HepG2 (cell line): ENCODE results near the gene CDCP2. TPM values are rescaled to one million over a fixed set of nuclear protein-coding genes. Genes with fewer than 3 reads are reported as not detected.

Experiments used
- CBFB ChIP-seq: sonication (generic); formaldehyde crosslinking; IDR thresholded peaks from 2 replicates; pipeline ENCODE4 v1.4.0; 2020; ENCODE audit warnings: missing genetic modification reagents
- CC2D1A ChIP-seq: sonication (generic); formaldehyde crosslinking; IDR thresholded peaks from 2 replicates; pipeline ENCODE4 v1.8.1; 2023; ENCODE audit warnings: mild to moderate bottlenecking, missing genetic modification reagents
- CCDC6 ChIP-seq: sonication (generic); formaldehyde crosslinking; IDR thresholded peaks from 2 replicates; pipeline ENCODE4 v1.8.1; 2022; ENCODE audit warnings: mild to moderate bottlenecking, missing genetic modification reagents, moderate library complexity
- CENPX ChIP-seq: sonication (generic); formaldehyde crosslinking; IDR thresholded peaks from 2 replicates; pipeline ENCODE4 v1.9.0; 2021; ENCODE audit warnings: mild to moderate bottlenecking, missing genetic modification reagents, moderate library complexity
- DNMT1 ChIP-seq: sonication (generic); formaldehyde crosslinking; IDR thresholded peaks from 2 replicates; pipeline ENCODE4 v1.5.1; 2020; ENCODE audit warnings: mild to moderate bottlenecking, missing genetic modification reagents
- E2F2 ChIP-seq: sonication (generic); formaldehyde crosslinking; IDR thresholded peaks from 2 replicates; pipeline ENCODE4 v1.4.0; 2020; ENCODE audit warnings: missing genetic modification reagents, borderline replicate concordance
- HCFC1 ChIP-seq: fragments of 150-350 bp; IDR thresholded peaks from 2 replicates; pipeline ENCODE4 v1.6.1; 2014; ENCODE audit warnings: low read depth, low read length
- KLF13 ChIP-seq: sonication (generic); formaldehyde crosslinking; IDR thresholded peaks from 2 replicates; pipeline ENCODE4 v1.4.0; 2020; ENCODE audit warnings: mild to moderate bottlenecking, missing genetic modification reagents
- MAFG ChIP-seq: sonication (generic); formaldehyde crosslinking; IDR thresholded peaks from 2 replicates; pipeline ENCODE4 v1.5.1; 2020; ENCODE audit warnings: mild to moderate bottlenecking, missing genetic modification reagents
- MAZ ChIP-seq, 2 experiments: sonication (generic) in 1 of 2; formaldehyde crosslinking in 1 of 2; IDR thresholded peaks; 2 replicates each; pipeline versions ENCODE4 v1.5.0 to v1.6.1; 2012 to 2020; ENCODE audit warnings: low read depth in 2 of 2, mild to moderate bottlenecking in 2 of 2, borderline replicate concordance in 1 of 2, improper control_type of control experiment in 1 of 2, low read length in 1 of 2, missing genetic modification reagents in 1 of 2, moderate library complexity in 1 of 2
- MIER3 ChIP-seq: IDR thresholded peaks from 2 replicates; pipeline ENCODE4 v1.6.1; 2016; ENCODE audit warnings: missing compliant biosample characterization, borderline replicate concordance
- NCOR1 ChIP-seq: fragments of 200-600 bp; sonication (generic); IDR thresholded peaks from 2 replicates; pipeline ENCODE4 v1.7.0; 2017; ENCODE audit warnings: antibody characterized with exemption, low read length, borderline replicate concordance
- NONO ChIP-seq, 2 experiments: fragments of 450-650 bp in 1 of 2; sonication (generic) in 1 of 2; formaldehyde crosslinking in 1 of 2; IDR thresholded peaks in 1 of 2; conservative IDR thresholded peaks in 1 of 2; 2 replicates each; pipeline versions ENCODE4 v1.6.1 to v1.8.0; 2017 to 2022; ENCODE audit warnings: mild to moderate bottlenecking in 1 of 2, missing genetic modification reagents in 1 of 2, moderate library complexity in 1 of 2
- PHB2 ChIP-seq: fragments of 450-650 bp; IDR thresholded peaks from 2 replicates; pipeline ENCODE4 v1.6.1; 2018; ENCODE audit not compliant: partially characterized antibody
- RCOR2 ChIP-seq: IDR thresholded peaks from 2 replicates; pipeline ENCODE4 v1.6.1; 2016; ENCODE audit warnings: missing biosample characterization, missing genetic modification reagents
- RFX3 ChIP-seq: IDR thresholded peaks from 2 replicates; pipeline ENCODE4 v1.6.1; 2016; ENCODE audit warnings: missing biosample characterization, missing genetic modification reagents
- RFXAP ChIP-seq: sonication (generic); formaldehyde crosslinking; IDR thresholded peaks from 2 replicates; pipeline ENCODE4 v1.4.0; 2020; ENCODE audit warnings: missing genetic modification reagents, borderline replicate concordance
- SNAPC5 ChIP-seq: sonication (generic); formaldehyde crosslinking; IDR thresholded peaks from 2 replicates; pipeline ENCODE4 v1.8.1; 2023; ENCODE audit warnings: mild to moderate bottlenecking, missing genetic modification reagents, borderline replicate concordance
- TBP ChIP-seq: sonication (generic); formaldehyde crosslinking; IDR thresholded peaks from 2 replicates; pipeline ENCODE4 v1.5.0; 2020; ENCODE audit warnings: missing genetic modification reagents
- ZBTB20 ChIP-seq: sonication (generic); formaldehyde crosslinking; IDR thresholded peaks from 2 replicates; pipeline ENCODE4 v1.8.1; 2023; ENCODE audit warnings: missing genetic modification reagents, low read depth, mild to moderate bottlenecking, borderline replicate concordance
- ZIK1 ChIP-seq: sonication (generic); formaldehyde crosslinking; IDR thresholded peaks from 2 replicates; pipeline ENCODE4 v1.5.0; 2020; ENCODE audit warnings: mild to moderate bottlenecking, low read depth, missing genetic modification reagents, borderline replicate concordance
- ZNF276 ChIP-seq: sonication (generic); formaldehyde crosslinking; IDR thresholded peaks from 2 replicates; pipeline ENCODE4 v1.4.0; 2020; ENCODE audit warnings: mild to moderate bottlenecking, low read depth, missing genetic modification reagents
- ZNF513 ChIP-seq: sonication (generic); formaldehyde crosslinking; conservative IDR thresholded peaks from 2 replicates; pipeline ENCODE4 v1.5.0; 2020; ENCODE audit warnings: missing genetic modification reagents
- ZNF644 ChIP-seq: IDR thresholded peaks from 2 replicates; pipeline ENCODE4 v1.6.1; 2016; ENCODE audit warnings: low read depth
- ZNF703 ChIP-seq: sonication (generic); formaldehyde crosslinking; IDR thresholded peaks from 2 replicates; pipeline ENCODE4 v1.5.1; 2020; ENCODE audit warnings: missing genetic modification reagents, mild to moderate bottlenecking, moderate library complexity, borderline replicate concordance
- polyA plus RNA-seq, 8 experiments: library from polyadenylated mRNA; depleted of rRNA in 3 of 8; stranded (reverse) in 7 of 8; unstranded in 1 of 8; fragments of >200 nt; fragmentation: Illumina TruSeq in 4 of 8; extraction: Trizol in 4 of 8; gene quantifications; 2 replicates each; pipeline versions ENCODE4 v1.2.1 to v1.2.3, GENCODE V29; 2011 to 2016; ENCODE audit warnings: low read depth in 4 of 8, missing spikeins in 1 of 8, mixed read lengths in 1 of 8; ENCODE audit not compliant: insufficient read depth in 1 of 8
- total RNA-seq, 5 experiments: library from RNA; depleted of rRNA; stranded (reverse); fragments of >200 nt; fragmentation: Illumina TruSeq; extraction: Trizol; gene quantifications; 2 replicates each; pipeline ENCODE4 v1.2.3, GENCODE V29; 2016; ENCODE audit warnings: low read depth in 1 of 5

Gene CDCP2
- total and polyA plus RNA-seq, 2 of the 13 experiments (the other 11 are each of a cell fraction or from before 2014, with no cell fraction given), result not detected

- TF ChIP-seq ZIK1 (CRISPR knock-in tag) (no peak), MIER3 (no peak), NCOR1 (no peak), MAZ (IDR thresholded peaks at IDR 0.05; ENCODE audit: borderline replicate concordance, low read depth, low read length) (0 out of 2 replicates have a peak, but pooled peaks have one; percentile 20), MAZ (CRISPR knock-in tag; IDR thresholded peaks at IDR 0.05; ENCODE audit: low read depth) (peak; percentile 40; the same call in 1 of the 2 replicates), RFXAP (CRISPR knock-in tag) (no peak), ZNF703 (CRISPR knock-in tag) (no peak), CENPX (CRISPR knock-in tag) (no peak), HCFC1 (no peak), MAFG (CRISPR knock-in tag) (no peak), ZNF513 (CRISPR knock-in tag) (no peak), SNAPC5 (CRISPR knock-in tag) (no peak), KLF13 (CRISPR knock-in tag) (no peak), ZNF276 (CRISPR knock-in tag) (no peak), CC2D1A (CRISPR knock-in tag) (no peak), E2F2 (CRISPR knock-in tag) (no peak), NONO (IDR thresholded peaks at IDR 0.05) (no peak), NONO (CRISPR knock-in tag; conservative IDR thresholded peaks at IDR 0.05) (no peak), DNMT1 (CRISPR knock-in tag) (no peak), PHB2 (no peak), ZNF644 (CRISPR knock-in tag) (no peak), CCDC6 (CRISPR knock-in tag) (no peak), TBP (CRISPR knock-in tag) (no peak), ZBTB20 (no peak), RCOR2 (no peak), CBFB (no peak), RFX3 (no peak)
These were observed 31.2 kb downstream of the CDCP2 start (continued) for GRCh38 chr1:54121482-54122134.
